ENCODE results near the gene STAT4.

DNA sequence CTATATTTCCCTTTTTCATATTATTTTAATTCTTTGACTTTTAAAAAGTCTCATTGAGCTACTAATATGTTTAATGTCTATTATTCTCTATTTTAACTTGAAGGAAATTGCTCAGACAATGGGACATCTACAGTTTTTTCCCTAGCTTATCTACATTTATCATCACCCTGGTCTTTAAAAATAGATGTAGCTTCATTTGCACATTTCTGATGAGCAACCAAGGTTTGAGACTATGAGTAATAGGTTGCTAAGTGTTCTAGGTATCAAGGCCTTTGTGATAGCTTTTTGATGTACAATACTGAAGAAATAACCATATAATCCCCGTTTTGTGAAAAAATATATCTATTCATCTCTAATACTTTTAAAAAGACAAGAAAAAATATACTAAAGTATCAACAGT, 47.0 kb downstream of the STAT4 start:
- TF ChIP-seq, protein P1, sequence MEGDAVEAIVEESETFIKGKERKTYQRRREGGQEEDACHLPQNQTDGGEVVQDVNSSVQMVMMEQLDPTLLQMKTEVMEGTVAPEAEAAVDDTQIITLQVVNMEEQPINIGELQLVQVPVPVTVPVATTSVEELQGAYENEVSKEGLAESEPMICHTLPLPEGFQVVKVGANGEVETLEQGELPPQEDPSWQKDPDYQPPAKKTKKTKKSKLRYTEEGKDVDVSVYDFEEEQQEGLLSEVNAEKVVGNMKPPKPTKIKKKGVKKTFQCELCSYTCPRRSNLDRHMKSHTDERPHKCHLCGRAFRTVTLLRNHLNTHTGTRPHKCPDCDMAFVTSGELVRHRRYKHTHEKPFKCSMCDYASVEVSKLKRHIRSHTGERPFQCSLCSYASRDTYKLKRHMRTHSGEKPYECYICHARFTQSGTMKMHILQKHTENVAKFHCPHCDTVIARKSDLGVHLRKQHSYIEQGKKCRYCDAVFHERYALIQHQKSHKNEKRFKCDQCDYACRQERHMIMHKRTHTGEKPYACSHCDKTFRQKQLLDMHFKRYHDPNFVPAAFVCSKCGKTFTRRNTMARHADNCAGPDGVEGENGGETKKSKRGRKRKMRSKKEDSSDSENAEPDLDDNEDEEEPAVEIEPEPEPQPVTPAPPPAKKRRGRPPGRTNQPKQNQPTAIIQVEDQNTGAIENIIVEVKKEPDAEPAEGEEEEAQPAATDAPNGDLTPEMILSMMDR (IDR thresholded peaks at IDR 0.05): no peak
- no peak for TF ChIP-seq POLR2A (IDR thresholded peaks at IDR 0.05)

Data from thyroid gland (tissue), 4 donors.